ENCODE results near the gene PIGBOS1.

PIGBOS1 gene

GRCh38 chr15:55279746-55280351 is 39.1 kb downstream of the PIGBOS1 start:
- no peak for TF ChIP-seq CTCF (IDR thresholded peaks at IDR 0.05; ENCODE audit: insufficient read depth, low read depth, low read length, missing control alignments)
- no peak overlapping the region for H3K4me3 ChIP-seq (ENCODE audit: low read depth, low read length)
- peak; percentile 97 for DNase-seq (ENCODE audit: low read depth)

- no peak overlapping the region for H3K4me3 ChIP-seq (ENCODE audit: low read depth, low read length)
- no peak for DNase-seq (ENCODE audit: low read depth)
- TF ChIP-seq CTCF (IDR thresholded peaks at IDR 0.05; ENCODE audit: insufficient read depth, low read depth, low read length, missing control alignments): no peak
These were observed 39.7 kb downstream of the PIGBOS1 start for GRCh38 chr15:55279100-55279745.

GRCh38 chr15:55277715-55278114 is 41.2 kb downstream of the PIGBOS1 start:
- no peak overlapping the region for H3K4me3 ChIP-seq (ENCODE audit: low read depth, low read length)
- TF ChIP-seq CTCF (IDR thresholded peaks at IDR 0.05; ENCODE audit: insufficient read depth, low read depth, low read length, missing control alignments): no peak
- no peak for DNase-seq (ENCODE audit: low read depth)

- TF ChIP-seq CTCF (IDR thresholded peaks at IDR 0.05; ENCODE audit: insufficient read depth, low read depth, low read length, missing control alignments): no peak
- H3K4me3 ChIP-seq (ENCODE audit: low read depth, low read length): no peak overlapping the region
- DNase-seq (ENCODE audit: low read depth): peak; percentile 93
These were observed 41.8 kb downstream of the PIGBOS1 start for GRCh38 chr15:55277116-55277564.

- no peak overlapping the region for H3K4me3 ChIP-seq (ENCODE audit: low read depth, low read length)
- TF ChIP-seq CTCF (IDR thresholded peaks at IDR 0.05; ENCODE audit: insufficient read depth, low read depth, low read length, missing control alignments): no peak
- DNase-seq (ENCODE audit: low read depth): no peak
These were observed 42.6 kb downstream of the PIGBOS1 start for GRCh38 chr15:55276324-55276723.

- no peak for TF ChIP-seq CTCF (IDR thresholded peaks at IDR 0.05; ENCODE audit: insufficient read depth, low read depth, low read length, missing control alignments)
- DNase-seq (ENCODE audit: low read depth): no peak
- H3K4me3 ChIP-seq (ENCODE audit: low read depth, low read length): no peak overlapping the region
These were observed 48.6 kb downstream of the PIGBOS1 start for GRCh38 chr15:55270291-55270690.
